Esophagus muscularis mucosa (tissue), 4 donors: ENCODE data around the gene JPH4. TPM values are rescaled to one million over a fixed set of nuclear protein-coding genes. Genes with fewer than 3 reads are reported as not detected.

Experiments
- DNase-seq: peaks from one replicate; pipeline ENCODE4 v3.0.0-alpha.2; 2017; ENCODE audit errors: extremely low spot score
- H3K27ac ChIP-seq, 4 donors: fragments of 200-600 bp; sonication (generic); replicated peaks in 1 of 4; 1 replicate in 3 of 4; 2 replicates in 1 of 4; pipeline ENCODE4 v1.5.1; 2016 to 2019; ENCODE audit warnings: mild to moderate bottlenecking in 1 of 4
- H3K27me3 ChIP-seq, 4 donors: fragments of 200-600 bp; sonication (generic); one replicate each; pipeline versions ENCODE4 v1.5.1 to v1.6.0; 2016 to 2019
- H3K36me3 ChIP-seq, 4 donors: fragments of 200-600 bp; sonication (generic); one replicate each; pipeline ENCODE4 v1.5.1; 2016 to 2019
- H3K4me1 ChIP-seq, 4 donors: fragments of 200-600 bp; sonication (generic); one replicate each; pipeline ENCODE4 v1.5.1; 2016 to 2019
- H3K4me3 ChIP-seq, 4 donors: fragments of 200-600 bp; sonication (generic); 1 replicate in 2 of 4; 2 replicates in 2 of 4; pipeline ENCODE4 v1.5.1; 2016 to 2019; ENCODE audit warnings: mild to moderate bottlenecking in 4 of 4, moderate library complexity in 1 of 4
- H3K9me3 ChIP-seq, 4 donors: fragments of 200-600 bp; sonication (generic); 1 replicate in 3 of 4; 2 replicates in 1 of 4; pipeline ENCODE4 v1.5.1; 2016 to 2019
- CTCF ChIP-seq, 3 experiments: fragments of 200-600 bp in 2 of 3; fragments of 450-650 bp in 1 of 3; sonication (generic) in 2 of 3; IDR thresholded peaks; one replicate each; pipeline ENCODE4 v1.5.1; 2017 to 2019; ENCODE audit warnings: antibody characterized with exemption in 3 of 3, mild to moderate bottlenecking in 2 of 3, moderate library complexity in 1 of 3
- EP300 ChIP-seq: sonication (generic); formaldehyde crosslinking; IDR thresholded peaks from one replicate; pipeline ENCODE4 v1.6.1; 2017; ENCODE audit warnings: antibody characterized with exemption
- POLR2A ChIP-seq: fragments of 450-650 bp; IDR thresholded peaks from one replicate; pipeline ENCODE4 v1.6.1; 2017; ENCODE audit warnings: antibody characterized with exemption, moderate library complexity, mild to moderate bottlenecking, low read depth
- POLR2AphosphoS5 ChIP-seq, 2 donors: sonication (generic); formaldehyde crosslinking; IDR thresholded peaks; one replicate each; pipeline ENCODE4 v1.6.1; 2017; ENCODE audit warnings: antibody characterized with exemption in 2 of 2
- WGBS: methylation state at CpG from one replicate; pipeline ENCODE4 v1.1.5; 2018; 5-methylcytosine and 5-hydroxymethylcytosine counted together
- intact Hi-C: fragments of 100-400 bp; cut with DNase I; formaldehyde crosslinking; loops from one replicate; pipeline ENCODE4 v1.15.1; 2023
- total RNA-seq, 4 donors: library from RNA; depleted of rRNA; stranded (reverse); fragments of >200 nt; gene quantifications; one replicate each; pipeline versions ENCODE4 v1.1.0 to v1.2.1, GENCODE V29; 2016

The JPH4 gene
- total RNA-seq, 4 donors from 2014 or later, result 0.83 to 2.8 (median 2.0) TPM

GRCh38 chr14:23551266-23552028 is 27.1 kb downstream of the JPH4 start, which contains the start of gene ZFHX2:
Gene ZFHX2 (minus strand): TSS chr14:23551765. CDS start chr14:23535325, 16,440 bp downstream.
- TF ChIP-seq POLR2A, result no peak
- peak in 1 of 2 donors; percentile 51 for TF ChIP-seq POLR2AphosphoS5 (IDR thresholded peaks at IDR 0.05)
- peak in 1 of 3 experiments; percentile 14 for TF ChIP-seq CTCF (IDR thresholded peaks at IDR 0.05)
- TF ChIP-seq EP300, result no peak
- Histone ChIP-seq H3K36me3 (no peaks in the 10 kb centered on the region), H3K4me3 (peak within 1 kb of the TSS; percentile 66 to 75 (median 68)), H3K9me3 (no peaks in the 10 kb centered on the region), H3K4me1 (peaks cover 17 to 34% (median 31%) of the 10 kb centered on the region in 4 donors), H3K27ac (peak within 1 kb of the TSS; percentile 58 to 71 (median 68)), H3K27me3 (no peaks in the 10 kb centered on the region)
- intact Hi-C loops, result no loop called here
- DNase-seq, result no peak
- WGBS, result 1% methylated on average over 49 of the region's 49 CpGs

GRCh38 chr14:23550812-23551265 is 27.8 kb downstream of the JPH4 start:
- peak overlapping the region; percentile 58 to 71 (median 68) for H3K27ac ChIP-seq
- H3K9me3 ChIP-seq, result no peaks in the 10 kb centered on the region
- H3K4me3 ChIP-seq, result peak overlapping the region; percentile 66 to 75 (median 68)
- 1% methylated on average over 37 of the region's 37 CpGs for WGBS
- TF ChIP-seq CTCF (IDR thresholded peaks at IDR 0.05) (no peak), POLR2A (no peak), EP300 (no peak), POLR2AphosphoS5 (IDR thresholded peaks at IDR 0.05) (no peak)
- H3K36me3 ChIP-seq, result no peaks in the 10 kb centered on the region
- no peaks in the 10 kb centered on the region for H3K27me3 ChIP-seq
- intact Hi-C loops, result no loop called here
- DNase-seq, result no peak
- peaks cover 20 to 32% (median 29%) of the 10 kb centered on the region in 4 donors for H3K4me1 ChIP-seq

- 48% methylated on average over 11 of the region's 12 CpGs for WGBS
- H3K4me3 ChIP-seq, result peak overlapping the region; percentile 66 to 75 (median 68)
- no peaks in the 10 kb centered on the region for H3K27me3 ChIP-seq
- intact Hi-C loops, result no loop called here
- no peaks in the 10 kb centered on the region for H3K9me3 ChIP-seq
- H3K36me3 ChIP-seq, result no peaks in the 10 kb centered on the region
- peaks cover 20 to 28% (median 25%) of the 10 kb centered on the region in 4 donors for H3K4me1 ChIP-seq
- peak overlapping the region in 1 of 4 donors; percentile 71 for H3K27ac ChIP-seq
- TF ChIP-seq EP300, result no peak
- no peak for TF ChIP-seq POLR2A
- no peak for TF ChIP-seq POLR2AphosphoS5 (IDR thresholded peaks at IDR 0.05)
- TF ChIP-seq CTCF (IDR thresholded peaks at IDR 0.05), result no peak
- no peak for DNase-seq
These were observed 28.3 kb downstream of the JPH4 start for GRCh38 chr14:23550131-23550811.

GRCh38 chr14:23548351-23549318 is 30.0 kb downstream of the JPH4 start:
- no peaks in the 10 kb centered on the region for H3K9me3 ChIP-seq
- 62% methylated on average over 18 of the region's 18 CpGs for WGBS

More at GRCh38 chr14:23548351-23549318, 30.0 kb downstream of the JPH4 start:
- peaks cover 0 to under 1% (median 0%) of the 10 kb centered on the region in 4 donors for H3K36me3 ChIP-seq
- intact Hi-C loops, result no loop called here
- TF ChIP-seq POLR2AphosphoS5 (IDR thresholded peaks at IDR 0.05) (no peak), POLR2A (no peak), CTCF (IDR thresholded peaks at IDR 0.05) (no peak), EP300 (no peak)
- no peak overlapping the region for H3K4me3 ChIP-seq
- H3K4me1 ChIP-seq, result peaks cover 22 to 31% (median 27%) of the 10 kb centered on the region in 4 donors
- no peaks in the 10 kb centered on the region for H3K27me3 ChIP-seq
- DNase-seq, result no peak
- H3K27ac ChIP-seq, result no peak overlapping the region
